Measurements from ENCODE around the gene NUP37.

DNA sequence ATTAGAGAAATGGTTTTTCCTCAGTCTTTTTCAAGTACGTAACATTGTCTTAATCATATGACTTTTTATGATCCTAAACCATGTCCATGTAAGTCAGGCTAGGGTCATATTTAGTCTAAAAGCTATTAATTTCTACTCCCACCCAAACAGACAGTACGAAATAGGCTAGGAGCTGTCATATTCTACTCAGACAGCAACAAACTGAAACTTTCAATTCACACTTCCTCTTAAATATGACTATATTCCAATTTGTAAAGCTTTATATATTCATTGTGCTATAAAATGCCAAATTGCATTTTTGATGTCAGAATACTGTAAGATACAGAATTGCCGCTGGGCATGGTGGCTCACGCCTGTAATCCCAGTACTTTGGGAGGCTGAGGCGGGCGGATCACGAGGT lies 3.5 kb downstream of the NUP37 start:
- TF ChIP-seq XRCC4 (IDR thresholded peaks at IDR 0.05; ENCODE audit: extremely low read depth, insufficient read depth, insufficient read length) (no peak), CAMTA2 (CRISPR knock-in tag; conservative IDR thresholded peaks at IDR 0.05) (no peak), TEAD4 (IDR thresholded peaks at IDR 0.05; ENCODE audit: low read length) (no peak), TEAD4 (CRISPR knock-in tag; IDR thresholded peaks at IDR 0.05; ENCODE audit: borderline replicate concordance) (no peak)
